GM19239 (cell line): ENCODE measurements around the gene MGA.
A peak's percentile ranks its signal among the peaks of the same experiment; 100 is the strongest.
"Not testable (repeated sequence)": the region's sequence is repeated elsewhere in the genome, so short reads cannot be mapped to it uniquely, and the experiment has no call there.

ENCODE experiments used
- DNase-seq: peaks from one replicate; pipeline ENCODE4 v3.0.0; 2011; ENCODE audit warnings: low spot score; ENCODE audit not compliant: insufficient read length
- FAIRE-seq: peaks from 2 replicates; lab custom pipeline; 2011; peaks lifted over from hg19 to GRCh38; lab: Jason Lieb, UNC

Gene MGA

DNA sequence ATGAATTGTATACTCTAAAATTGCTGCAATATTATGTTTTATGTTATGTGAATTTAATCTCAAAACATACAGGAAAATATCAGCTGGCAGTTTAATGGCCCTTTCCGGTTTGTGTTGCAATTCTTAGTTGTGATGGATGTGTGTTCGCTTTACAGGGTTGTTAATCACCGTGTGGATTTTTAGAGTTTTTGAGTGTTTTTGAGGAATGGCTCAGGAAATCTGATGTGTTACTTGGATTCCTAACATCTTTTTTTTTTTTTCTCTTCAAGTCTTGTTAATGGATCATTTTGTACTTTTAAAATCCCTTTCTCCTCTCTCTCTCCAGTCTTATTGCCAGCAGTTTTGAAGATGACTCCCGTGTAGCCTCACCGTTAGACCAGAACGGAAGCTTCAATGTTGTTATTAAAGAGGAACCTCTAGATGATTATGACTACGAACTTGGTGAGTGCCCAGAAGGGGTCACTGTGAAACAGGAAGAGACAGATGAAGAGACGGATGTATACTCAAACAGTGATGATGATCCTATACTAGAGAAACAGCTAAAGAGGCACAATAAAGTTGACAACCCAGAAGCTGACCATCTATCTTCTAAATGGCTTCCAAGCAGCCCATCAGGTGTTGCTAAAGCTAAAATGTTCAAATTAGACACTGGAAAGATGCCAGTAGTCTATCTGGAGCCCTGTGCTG lies 35.7 kb downstream of the MGA start:
- DNase-seq = peak; percentile 44
- FAIRE-seq = peak; percentile 97

DNA sequence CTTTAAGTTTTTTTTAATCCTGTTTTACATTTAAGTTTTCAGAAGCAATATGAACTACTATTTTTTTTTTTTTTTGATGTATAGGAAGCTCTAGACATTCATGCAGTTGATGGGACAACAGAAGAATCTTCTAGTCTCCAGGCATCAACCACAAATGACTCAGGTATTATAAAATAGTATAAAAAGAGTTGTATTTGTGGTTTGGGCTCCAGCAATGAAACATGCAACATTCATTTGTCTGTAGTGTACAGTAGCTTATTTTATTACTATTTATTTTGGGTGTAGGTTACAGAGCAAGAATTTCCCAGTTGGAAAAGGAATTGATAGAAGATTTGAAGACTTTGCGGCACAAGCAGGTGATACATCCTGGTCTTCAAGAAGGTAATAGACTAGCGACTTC lies 38.6 kb downstream of the MGA start:
- DNase-seq (no peak), FAIRE-seq (no peak)

DNA sequence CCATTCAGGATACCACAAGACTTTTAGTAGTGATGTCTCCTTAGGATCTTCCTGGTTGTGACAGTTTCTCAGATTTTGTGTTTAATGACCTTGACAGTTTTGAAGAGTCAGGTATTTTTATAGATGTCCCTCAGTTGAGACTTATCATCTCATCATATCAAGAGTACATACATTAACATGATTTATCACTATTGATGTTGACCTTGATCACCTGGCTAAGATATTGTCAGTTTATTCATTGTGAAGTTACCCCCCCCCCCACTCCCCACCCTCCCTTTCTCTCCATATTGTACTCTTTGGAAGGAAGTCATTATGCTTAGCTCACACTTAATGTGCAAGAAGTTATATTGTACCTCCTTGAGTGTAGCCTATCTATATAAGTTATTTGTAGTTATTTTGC lies 42.9 kb downstream of the MGA start:
- FAIRE-seq = no peak

DNA sequence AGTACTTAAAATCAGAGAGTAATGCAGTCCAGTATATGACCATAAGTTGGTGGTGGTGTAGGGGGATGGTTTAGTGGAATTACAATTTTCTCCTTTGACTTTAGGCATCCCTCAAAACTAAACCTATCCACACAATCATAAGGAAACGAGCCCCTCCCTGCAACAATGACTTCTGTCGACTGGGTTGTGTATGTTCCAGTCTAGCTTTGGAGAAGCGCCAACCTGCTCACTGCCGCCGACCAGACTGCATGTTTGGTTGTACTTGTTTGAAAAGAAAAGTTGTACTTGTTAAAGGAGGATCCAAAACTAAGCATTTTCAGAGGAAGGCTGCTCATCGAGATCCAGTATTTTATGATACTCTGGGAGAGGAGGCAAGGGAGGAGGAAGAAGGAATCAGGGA lies 52.8 kb downstream of the MGA start:
- no peak for DNase-seq

More for the DNA sequence above, 42.9 kb downstream of the MGA start:
- DNase-seq = no peak

DNA sequence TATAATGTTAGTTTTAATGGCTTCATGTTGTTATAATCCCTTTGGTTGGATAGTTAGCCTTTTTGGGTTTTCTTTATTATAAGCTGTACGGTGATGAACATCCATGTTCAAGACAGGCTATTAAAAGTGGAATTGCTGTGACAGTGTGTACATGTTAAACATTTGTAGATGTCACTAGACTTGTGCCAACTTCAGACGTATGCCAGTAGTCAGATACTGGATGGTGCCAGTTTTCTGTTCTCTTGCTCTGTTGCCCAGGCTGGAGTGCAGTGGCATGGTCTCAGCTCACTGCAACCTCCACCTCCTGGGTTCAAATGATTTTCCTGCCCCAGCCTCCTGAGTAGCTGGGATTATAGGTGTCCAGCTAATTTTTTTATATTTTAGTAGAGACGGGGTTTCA lies 54.1 kb downstream of the MGA start:
- no peak for DNase-seq
- FAIRE-seq = no peak

More for the DNA sequence above, 52.8 kb downstream of the MGA start:
- no peak for FAIRE-seq

DNA sequence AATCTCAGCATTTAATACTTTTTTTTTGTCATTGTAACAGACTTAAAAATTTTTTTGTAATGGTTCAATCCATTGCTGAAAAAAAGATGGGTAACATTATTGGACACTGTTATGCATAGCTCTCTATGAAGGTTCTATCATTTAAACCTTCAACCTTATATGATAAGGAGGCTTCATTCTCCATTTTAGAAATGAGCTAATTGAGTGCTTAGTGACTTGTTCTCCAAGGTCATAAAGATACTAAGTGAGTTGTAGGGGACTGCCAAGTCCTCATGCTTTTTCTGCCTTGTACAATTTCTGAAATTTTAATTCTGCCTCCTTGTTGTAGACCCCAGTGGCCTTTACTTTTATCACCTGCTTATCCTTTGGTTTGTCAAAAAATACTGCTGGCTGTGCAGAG lies 56.7 kb downstream of the MGA start:
- no peak for FAIRE-seq

DNA sequence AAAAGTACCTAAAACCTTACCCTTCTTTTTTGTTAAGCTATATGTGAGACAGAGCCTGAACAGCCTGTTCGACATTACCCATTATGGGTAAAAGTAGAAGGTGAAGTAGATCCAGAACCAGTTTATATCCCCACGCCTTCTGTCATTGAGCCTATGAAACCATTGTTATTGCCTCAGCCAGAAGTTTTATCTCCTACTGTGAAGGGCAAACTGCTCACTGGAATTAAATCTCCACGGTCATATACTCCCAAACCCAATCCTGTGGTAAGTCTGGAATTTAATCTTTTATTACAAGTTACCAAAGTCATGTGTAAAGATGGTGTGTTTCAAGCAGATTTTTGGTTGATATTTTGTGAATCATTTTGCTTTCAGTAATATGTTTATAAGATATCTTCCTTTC lies 66.9 kb downstream of the MGA start:
- no peak for FAIRE-seq
- DNase-seq = no peak

More for the DNA sequence above, 56.7 kb downstream of the MGA start:
- no peak for DNase-seq

DNA sequence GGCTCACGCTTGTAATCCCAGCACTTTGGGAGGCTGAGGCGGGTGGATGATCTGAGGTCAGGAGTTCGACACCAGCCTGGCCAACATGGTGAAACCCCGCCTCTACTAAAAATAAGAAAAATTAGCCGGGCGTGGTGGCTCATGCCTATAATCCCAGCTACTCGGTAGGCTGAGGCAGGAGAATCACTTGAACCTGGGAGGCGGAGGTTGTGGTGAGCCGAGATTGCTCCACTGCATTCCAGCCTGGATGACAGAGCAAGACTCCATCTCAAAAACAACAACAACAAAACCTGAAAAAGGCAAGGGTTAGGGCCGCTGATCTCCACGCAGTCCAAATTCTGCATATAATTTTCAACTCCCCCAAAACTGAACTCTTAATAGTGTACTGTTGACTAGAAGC lies 67.9 kb downstream of the MGA start:
- FAIRE-seq, DNase-seq: not testable (repeated sequence)

DNA sequence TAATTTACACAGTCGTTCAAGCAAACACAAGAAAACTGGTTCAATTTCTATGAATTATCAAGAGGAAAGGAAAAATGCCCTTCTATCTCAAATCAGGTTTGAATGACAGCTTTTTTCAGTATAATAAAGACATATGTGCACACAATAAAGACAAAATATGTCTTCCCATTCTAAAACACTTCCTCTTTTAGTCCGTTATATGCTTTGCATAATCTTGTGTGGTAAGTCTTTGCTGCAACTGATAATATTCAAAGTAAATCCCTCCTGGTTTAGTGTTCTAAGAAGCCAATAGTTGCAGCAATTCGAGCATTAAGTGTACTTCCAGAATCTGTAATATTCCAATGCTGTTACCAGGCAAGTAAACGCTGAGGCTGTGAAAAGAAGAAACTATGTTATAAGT lies 70.3 kb downstream of the MGA start:
- DNase-seq (no peak), FAIRE-seq (no peak)

DNA sequence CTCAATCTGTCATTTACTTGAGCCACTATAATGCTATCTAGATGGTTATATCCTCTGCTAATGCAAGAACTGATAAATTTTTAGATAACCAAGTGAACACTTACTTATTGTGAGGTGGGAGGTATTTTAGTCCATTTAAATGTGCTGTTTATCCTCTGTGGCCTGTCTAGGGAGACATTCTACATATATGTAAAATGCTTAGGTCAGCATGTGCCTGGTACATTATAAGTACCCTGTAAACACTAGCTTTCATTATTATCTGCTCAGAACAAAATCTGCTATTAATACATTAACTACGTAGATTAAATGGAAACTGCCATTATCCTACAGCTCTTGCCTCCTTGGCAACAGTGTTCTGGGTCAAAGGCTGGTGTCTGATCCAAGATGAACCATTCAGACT lies 72.3 kb downstream of the MGA start:
- DNase-seq (no peak), FAIRE-seq (no peak)

DNA sequence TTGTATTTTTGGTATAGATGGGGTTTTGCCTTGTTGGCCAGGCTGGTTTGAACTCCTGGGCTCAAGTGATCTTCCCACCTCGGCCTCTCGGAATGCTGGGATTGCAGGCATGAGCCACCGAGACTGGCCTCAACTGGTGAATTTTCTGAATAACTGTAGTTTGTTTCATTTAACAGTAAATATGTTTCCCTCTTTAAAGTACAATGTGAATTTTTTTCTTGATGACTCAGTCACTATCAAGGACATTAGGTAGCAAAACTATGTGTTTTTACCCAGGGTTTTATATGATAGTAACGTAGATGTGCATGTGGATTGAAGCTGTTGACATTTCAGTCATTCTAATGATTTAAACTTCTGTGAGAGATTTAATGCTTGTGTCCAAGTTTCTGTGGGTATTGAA lies 73.9 kb downstream of the MGA start:
- no peak for DNase-seq
- no peak for FAIRE-seq

DNA sequence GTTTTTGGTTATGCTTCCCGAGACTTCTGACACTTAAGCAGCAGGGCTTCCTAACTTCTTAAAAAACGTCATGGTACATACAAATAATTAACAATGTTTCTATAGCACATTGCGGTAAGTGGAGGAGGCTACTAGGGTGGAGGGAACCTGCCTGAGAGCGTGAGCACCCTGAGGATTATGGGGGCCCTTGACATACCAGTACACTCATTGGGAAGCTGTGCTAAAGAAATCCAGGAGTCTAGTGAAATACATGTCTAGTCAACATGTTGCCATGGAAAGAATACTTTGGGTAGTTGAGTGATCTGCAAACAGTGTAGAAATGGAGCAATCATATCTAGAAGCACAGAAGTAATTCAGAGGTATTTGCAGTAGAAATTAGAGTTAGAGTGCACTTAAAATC lies 74.8 kb downstream of the MGA start:
- no peak for FAIRE-seq
- no peak for DNase-seq

DNA sequence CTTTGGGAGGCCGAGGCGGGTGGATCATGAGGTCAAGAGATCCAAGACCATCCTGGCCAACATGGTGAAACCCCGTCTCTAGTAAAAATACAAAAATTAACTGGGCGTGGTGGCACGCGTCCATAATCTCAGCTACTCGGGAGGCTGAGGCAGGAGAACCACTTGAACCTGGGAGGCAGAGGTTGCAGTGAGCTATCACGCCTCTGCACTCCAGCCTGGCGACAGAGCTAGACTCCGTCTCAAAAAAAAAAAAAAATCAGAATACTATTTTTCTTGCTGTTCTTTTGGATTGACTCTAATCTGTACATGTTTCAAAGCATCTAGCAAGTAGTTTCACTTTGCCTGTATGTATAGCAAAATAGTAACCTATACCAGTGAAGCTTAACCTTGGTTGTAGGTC lies 75.3 kb downstream of the MGA start:
- not testable (repeated sequence) for FAIRE-seq

DNA sequence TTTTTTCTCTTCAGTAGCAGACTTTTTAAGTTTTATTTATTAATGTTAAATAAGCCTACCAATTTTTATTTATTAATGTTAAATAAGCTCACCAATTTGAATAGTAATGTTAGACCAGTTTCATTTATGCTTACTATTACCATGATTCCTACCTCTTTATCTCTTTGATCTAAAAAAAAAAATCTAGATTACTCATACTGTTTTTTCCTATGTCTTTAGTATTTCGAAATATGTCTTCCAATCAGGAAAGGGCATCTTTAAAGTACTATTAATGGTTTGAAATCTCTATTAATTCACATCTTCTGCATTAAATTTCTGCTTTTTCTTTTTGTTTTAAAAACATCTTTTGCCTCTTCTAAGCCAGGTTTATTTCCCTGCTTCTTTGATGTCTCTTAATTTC lies 86.6 kb downstream of the MGA start:
- no peak for DNase-seq
- no peak for FAIRE-seq

More for the DNA sequence above, 75.3 kb downstream of the MGA start:
- DNase-seq = not testable (repeated sequence)

DNA sequence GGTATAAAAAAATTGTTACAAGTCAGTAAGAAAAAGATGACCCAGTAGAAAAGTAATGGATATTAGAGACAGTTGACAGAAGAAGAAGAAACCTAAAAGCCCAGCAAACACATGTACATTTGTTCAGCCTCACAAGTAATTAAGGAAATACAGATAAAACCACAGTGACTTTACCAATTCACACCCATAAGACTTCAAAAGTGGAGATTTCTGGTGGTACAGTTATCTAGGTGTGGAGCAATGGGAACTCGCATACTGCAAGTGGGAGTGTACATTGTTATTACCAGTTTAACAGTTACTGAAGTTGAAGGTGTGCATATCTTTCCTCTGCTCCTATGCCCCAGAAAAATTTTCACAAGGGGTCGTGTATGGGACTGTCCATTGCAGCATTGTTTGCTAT lies 96.0 kb downstream of the MGA start:
- no peak for DNase-seq

DNA sequence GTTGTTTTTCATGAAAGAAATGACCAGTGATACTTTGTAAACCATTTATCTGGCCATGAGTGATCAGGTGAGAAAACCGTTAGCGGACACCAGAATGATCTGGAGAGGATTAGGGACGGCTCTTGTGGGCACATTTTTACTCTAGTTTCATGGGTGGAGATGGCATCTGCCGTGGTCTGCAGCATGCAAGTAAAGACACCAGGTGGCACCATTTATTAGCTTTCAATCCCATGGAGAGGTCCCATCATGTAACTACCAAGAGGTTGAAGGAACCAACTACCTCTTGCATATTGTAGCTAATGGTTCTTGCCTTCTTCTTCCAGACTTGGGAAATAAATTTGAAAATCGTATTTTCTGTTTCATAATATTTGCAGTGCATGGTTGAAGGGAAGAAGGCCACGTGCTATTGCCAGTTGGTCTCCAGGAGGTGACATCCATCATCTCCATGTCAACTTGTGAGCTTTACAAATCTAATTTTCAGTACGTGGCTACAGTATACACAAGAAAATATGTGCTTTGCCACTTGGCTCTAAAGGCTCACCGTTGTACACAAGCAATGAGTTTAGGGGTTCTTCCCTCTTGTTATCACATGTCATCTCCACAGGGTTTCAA lies 112.6 kb downstream of the MGA start:
- DNase-seq = peak; percentile 45
- peak; percentile 97 for FAIRE-seq

More for the DNA sequence above, 96.0 kb downstream of the MGA start:
- no peak for FAIRE-seq

DNA sequence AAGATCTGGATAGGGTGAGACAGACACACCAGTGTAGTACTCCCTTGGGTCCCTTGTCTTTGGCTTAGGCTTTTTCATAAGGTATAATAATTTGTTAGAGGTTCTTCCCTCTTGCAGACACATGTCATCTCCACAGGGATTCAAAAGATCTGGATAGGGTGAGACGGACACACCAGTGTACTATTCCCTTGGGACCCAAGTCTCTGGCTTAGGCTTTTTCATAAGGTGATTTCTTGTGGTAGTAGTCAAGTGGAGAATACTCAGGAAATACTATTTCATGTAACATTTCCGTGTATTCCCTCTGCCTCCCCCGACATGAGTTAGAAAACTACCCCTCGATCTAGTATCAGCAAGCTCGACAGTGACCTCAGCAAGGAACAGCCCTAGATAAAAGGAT lies 113.1 kb downstream of the MGA start:
- DNase-seq (no peak), FAIRE-seq (no peak)

DNA sequence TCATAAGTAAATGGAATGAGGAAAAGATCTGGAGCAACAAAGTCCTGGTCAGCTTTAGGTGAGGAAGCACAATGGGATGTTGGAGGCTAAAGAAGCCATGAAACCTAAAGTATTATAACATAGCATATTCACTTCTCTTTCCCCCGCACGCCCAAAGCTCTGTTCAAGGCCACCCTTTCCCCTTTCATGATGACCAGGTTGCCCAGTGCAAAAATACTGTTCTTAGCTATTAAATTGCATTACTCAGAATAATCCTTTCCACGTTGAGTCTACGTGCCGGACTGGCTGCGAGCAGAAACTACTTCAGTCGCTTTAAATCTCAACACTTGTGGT lies 113.5 kb downstream of the MGA start:
- DNase-seq (no peak), FAIRE-seq (no peak)

DNA sequence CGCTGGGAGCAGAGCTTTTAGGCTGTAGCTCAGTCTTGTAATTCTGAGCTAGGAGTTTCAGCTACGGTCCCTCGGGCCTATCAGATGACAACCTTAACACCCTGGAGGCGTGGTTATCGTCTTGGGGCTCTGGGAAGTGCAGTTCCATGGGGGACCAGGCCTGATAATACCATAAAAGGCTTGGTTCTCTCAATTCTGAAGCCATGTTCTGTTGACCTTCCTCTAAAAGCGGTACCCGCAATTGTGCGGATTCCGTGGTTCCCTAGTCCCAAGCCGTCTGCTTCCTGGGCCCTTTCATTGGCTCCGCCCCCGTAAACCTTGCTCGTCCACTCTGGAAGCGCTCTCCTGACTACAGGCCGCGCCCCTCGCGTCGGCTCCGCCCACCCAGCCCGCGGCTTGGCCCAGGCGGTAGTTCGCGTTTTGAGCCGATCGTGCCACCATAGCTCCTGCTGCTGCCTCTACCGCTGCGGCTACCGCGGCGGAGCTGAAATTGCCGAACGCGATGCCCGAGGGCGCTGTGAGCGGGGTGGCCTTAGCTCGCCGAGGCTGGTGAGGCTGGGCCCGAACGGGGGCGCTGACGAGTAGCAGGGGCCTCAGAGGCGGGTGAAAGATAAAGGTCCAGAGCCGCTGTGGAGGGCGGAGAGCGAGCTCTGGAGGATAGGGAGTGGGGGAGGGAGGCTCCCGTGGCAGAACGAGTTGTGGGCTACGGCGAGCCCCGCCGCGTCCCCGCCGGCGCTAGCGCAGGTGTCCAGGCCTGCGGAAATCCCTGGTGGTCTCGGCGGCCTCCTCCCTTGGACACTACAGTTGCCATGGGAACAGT lies 114.1 kb downstream of the MGA start, which contains the start of gene MAPKBP1:
Gene MAPKBP1 (plus strand): TSS at position 423 of the 820 bp plus-strand sequence. CDS start 792 bp downstream, outside the sequence.
- FAIRE-seq = peak; percentile 96
- peak; percentile 90 for DNase-seq

DNA sequence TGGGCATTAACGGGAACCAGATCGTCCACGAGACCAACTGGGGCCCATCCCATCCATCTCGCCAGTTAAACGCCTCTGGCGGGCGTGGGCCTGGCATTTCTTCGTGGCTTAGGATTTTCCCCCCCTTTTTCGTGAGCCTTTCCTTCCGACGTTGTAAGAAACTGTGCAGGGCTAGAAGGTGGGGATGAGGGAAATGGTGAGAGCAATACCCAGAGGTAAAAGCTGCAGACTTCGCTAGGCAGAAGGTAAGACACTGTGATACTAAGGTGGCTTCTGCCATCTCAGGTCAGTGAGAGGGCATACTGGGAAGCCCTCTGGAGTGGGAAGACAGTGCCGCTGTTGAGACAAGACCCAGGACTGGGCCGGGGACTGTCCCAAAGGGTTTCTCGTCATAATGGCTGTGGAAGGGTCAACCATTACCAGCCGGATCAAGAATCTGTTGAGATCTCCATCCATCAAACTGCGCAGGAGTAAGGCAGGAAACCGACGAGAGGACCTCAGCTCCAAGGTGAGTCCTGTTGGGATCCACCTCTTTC lies 114.7 kb downstream of the MGA start:
- FAIRE-seq = no peak
- no peak for DNase-seq

DNA sequence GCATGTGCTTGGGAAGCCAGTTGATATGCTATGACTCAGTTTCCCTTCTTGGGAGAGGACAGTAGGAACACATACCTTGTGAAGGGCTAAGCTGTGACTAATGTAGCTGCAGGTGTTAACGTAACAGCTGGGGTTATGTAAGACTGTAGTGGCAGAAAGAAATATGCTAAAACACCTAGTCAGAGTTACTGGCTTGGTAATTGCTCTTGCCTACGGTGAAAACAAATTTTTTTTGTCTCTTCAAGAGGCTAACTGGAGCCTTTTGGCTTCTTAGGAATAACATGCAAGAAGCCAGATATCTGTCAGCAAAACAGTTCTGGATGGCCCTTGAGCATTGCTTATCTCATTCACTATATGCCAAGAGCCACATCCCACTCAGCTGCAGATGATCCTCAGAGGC lies 115.4 kb downstream of the MGA start:
- no peak for DNase-seq

More for the DNA sequence above, 115.4 kb downstream of the MGA start:
- FAIRE-seq = peak; percentile 53
